ENCODE data around the gene PARD3. TPM values are rescaled to one million over a fixed set of nuclear protein-coding genes. Genes with fewer than 3 reads are reported as not detected.

The PARD3 gene
- total RNA-seq, 2 donors from 2014 or later: 31.6 to 41.6 TPM

GRCh38 chr10:34373211-34373610, 441.9 kb downstream of the PARD3 start:
- no peak for TF ChIP-seq CTCF (IDR thresholded peaks at IDR 0.05)
- Histone ChIP-seq H3K36me3 (peaks cover 12% of the 10 kb centered on the region), H3K27ac (no peak overlapping the region), H3K4me3 (no peak overlapping the region), H3K4me1 (no peaks in the 10 kb centered on the region), H3K27me3 (no peaks in the 10 kb centered on the region), H3K9me3 (peaks cover 0 to 4% of the 10 kb centered on the region in 2 donors)
- DNase-seq (ENCODE audit: low spot score): no peak

DNA sequence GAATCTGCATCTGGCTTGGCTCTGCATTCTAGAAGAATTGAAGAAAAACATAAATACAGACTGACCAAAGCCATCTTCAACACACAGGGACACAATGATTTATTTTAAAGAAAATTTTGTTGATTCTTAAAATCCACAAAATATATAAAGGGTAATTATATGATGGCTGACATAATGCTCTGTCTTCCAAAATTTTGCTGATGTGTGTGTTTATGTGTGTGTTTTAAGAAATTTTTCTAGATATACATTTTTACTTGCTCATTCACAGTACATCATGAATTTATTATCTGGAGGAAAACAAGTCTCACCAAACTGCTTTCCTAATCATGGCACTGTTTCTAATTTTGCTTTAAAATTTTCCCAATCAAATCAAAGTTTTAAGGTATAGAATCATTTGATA, 442.6 kb downstream of the PARD3 start:
- Histone ChIP-seq H3K4me1 (no peaks in the 10 kb centered on the region), H3K27me3 (no peaks in the 10 kb centered on the region), H3K36me3 (peaks cover 6% of the 10 kb centered on the region), H3K9me3 (peaks cover 0 to 4% of the 10 kb centered on the region in 2 donors), H3K27ac (no peak overlapping the region), H3K4me3 (no peak overlapping the region)
- TF ChIP-seq CTCF (IDR thresholded peaks at IDR 0.05): no peak
- DNase-seq (ENCODE audit: low spot score): no peak

DNA sequence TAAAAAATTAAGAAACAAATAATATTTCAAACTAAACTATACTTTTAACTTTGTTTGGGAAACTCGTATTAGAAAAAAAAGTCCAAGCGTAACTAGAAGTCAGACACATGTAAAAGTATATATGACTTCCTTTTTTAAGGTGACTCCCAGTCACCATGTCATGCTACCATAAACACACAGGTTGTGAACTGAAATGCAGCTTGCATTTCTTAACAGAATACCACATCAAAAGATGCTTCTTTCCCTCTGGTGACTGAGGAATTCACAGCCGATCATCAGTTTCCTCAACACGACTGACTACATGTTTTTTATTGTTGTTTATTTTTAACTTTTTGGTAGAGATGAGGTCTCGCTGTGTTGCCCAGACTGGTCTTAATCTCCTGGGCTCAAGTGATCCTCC, 445.0 kb downstream of the PARD3 start:
- Histone ChIP-seq H3K36me3 (no peaks in the 10 kb centered on the region), H3K27ac (no peak overlapping the region), H3K4me1 (no peaks in the 10 kb centered on the region), H3K27me3 (no peaks in the 10 kb centered on the region), H3K4me3 (no peak overlapping the region), H3K9me3 (peaks cover 0 to 4% of the 10 kb centered on the region in 2 donors)
- no peak for DNase-seq (ENCODE audit: low spot score)
- TF ChIP-seq CTCF (IDR thresholded peaks at IDR 0.05): no peak

- peaks cover 0 to 4% of the 10 kb centered on the region in 2 donors for H3K9me3 ChIP-seq
- DNase-seq (ENCODE audit: low spot score): no peak
- H3K4me1 ChIP-seq: no peaks in the 10 kb centered on the region
- no peak for TF ChIP-seq CTCF (IDR thresholded peaks at IDR 0.05)
- no peak overlapping the region for H3K27ac ChIP-seq
- H3K36me3 ChIP-seq: no peaks in the 10 kb centered on the region
- H3K4me3 ChIP-seq: no peak overlapping the region
- H3K27me3 ChIP-seq: no peaks in the 10 kb centered on the region
Measured at GRCh38 chr10:34369120-34369519, 446.0 kb downstream of the PARD3 start.

DNA sequence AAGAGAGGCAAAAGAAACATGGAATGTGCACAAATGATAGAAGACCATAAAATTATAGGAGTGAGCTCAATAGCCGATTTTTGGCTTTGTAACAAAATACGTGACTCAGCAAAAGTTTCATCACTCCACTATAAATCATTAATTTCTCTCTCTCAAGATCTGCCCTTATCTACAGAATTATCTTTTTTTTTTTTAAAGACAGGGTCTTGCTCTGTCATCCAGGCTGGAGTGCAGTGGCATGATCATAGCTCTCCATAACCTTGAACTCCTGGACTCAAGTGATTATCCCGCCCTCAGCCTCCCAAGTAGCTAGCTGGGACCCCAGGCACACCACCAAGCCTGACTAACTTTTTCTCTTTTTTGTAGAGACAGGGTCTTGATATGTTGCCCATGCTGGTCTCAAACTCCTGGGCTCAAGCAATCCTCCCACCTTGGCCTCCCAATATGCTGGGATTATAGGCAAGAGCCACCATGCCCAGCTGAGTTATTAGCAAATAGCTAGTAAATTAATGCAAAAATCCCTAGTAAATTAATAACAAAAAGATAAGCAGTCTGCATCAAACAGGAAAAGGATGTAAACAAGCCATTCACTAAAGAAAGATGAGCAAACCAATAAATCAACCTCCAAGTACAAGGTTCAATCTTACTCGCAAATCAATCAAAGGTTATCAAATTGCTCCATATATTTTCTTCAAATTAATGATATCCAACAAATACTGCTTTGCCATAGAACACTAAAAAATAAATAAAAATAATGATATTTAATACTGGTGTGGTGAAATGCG, 450.7 kb downstream of the PARD3 start:
- no peak for DNase-seq (ENCODE audit: low spot score)
- H3K4me1 ChIP-seq: no peaks in the 10 kb centered on the region
- H3K36me3 ChIP-seq: peaks cover 5% of the 10 kb centered on the region
- no peaks in the 10 kb centered on the region for H3K27me3 ChIP-seq
- no peak for TF ChIP-seq CTCF (IDR thresholded peaks at IDR 0.05)
- H3K4me3 ChIP-seq: no peak overlapping the region
- H3K27ac ChIP-seq: no peak overlapping the region
- H3K9me3 ChIP-seq: no peaks in the 10 kb centered on the region

- H3K36me3 ChIP-seq: peaks cover 18% of the 10 kb centered on the region
- H3K27ac ChIP-seq: no peak overlapping the region
- TF ChIP-seq CTCF (IDR thresholded peaks at IDR 0.05): no peak
- DNase-seq (ENCODE audit: low spot score): no peak
- H3K27me3 ChIP-seq: no peaks in the 10 kb centered on the region
- no peaks in the 10 kb centered on the region for H3K4me1 ChIP-seq
- H3K9me3 ChIP-seq: no peaks in the 10 kb centered on the region
- H3K4me3 ChIP-seq: no peak overlapping the region
Measured at GRCh38 chr10:34360984-34361383, 454.1 kb downstream of the PARD3 start.
